ENCODE data around the gene MBNL3.

The MBNL3 gene

GRCh38 chrX:132488819-132489577, at the start of gene MBNL3:
MBNL3 (minus strand) TSS chrX:132489038; CDS start chrX:132439611, 49,427 bp downstream.
- H3K9ac ChIP-seq (ENCODE audit: insufficient read length, low read depth): peak within 1 kb of the TSS; percentile 21
- no peaks in the 10 kb centered on the region for H3K4me1 ChIP-seq (ENCODE audit: insufficient read depth, insufficient read length)
- no peak for DNase-seq (ENCODE audit: low read depth, low spot score)

GRCh38 chrX:132533409-132533808, 44.6 kb upstream of the MBNL3 start:
- H3K9ac ChIP-seq (ENCODE audit: insufficient read length, low read depth): no peak overlapping the region
- DNase-seq (ENCODE audit: low read depth, low spot score): no peak
- no peaks in the 10 kb centered on the region for H3K27me3 ChIP-seq (ENCODE audit: insufficient read depth, insufficient read length)
- H3K36me3 ChIP-seq (ENCODE audit: insufficient read depth, insufficient read length, low read length): no peaks in the 10 kb centered on the region
- H3K4me1 ChIP-seq (ENCODE audit: insufficient read depth, insufficient read length): no peaks in the 10 kb centered on the region
- no peaks in the 10 kb centered on the region for H3K9me3 ChIP-seq (ENCODE audit: insufficient read depth, low read length)
- TF ChIP-seq YY1 (IDR thresholded peaks at IDR 0.05; ENCODE audit: insufficient read depth, insufficient read length): no peak
- no peak for TF ChIP-seq ZNF274 (IDR thresholded peaks at IDR 0.05; ENCODE audit: low read depth, low read length)
- no peak for TF ChIP-seq SUZ12 (IDR thresholded peaks at IDR 0.05; ENCODE audit: extremely low read depth, insufficient read depth, insufficient read length)
- no peak overlapping the region for H3K4me3 ChIP-seq (ENCODE audit: insufficient read length, low read depth)

More at GRCh38 chrX:132488819-132489577, at the start of gene MBNL3:
- H3K9me3 ChIP-seq (ENCODE audit: insufficient read depth, low read length): no peaks in the 10 kb centered on the region
- H3K36me3 ChIP-seq (ENCODE audit: insufficient read depth, insufficient read length, low read length): no peaks in the 10 kb centered on the region
- H3K4me3 ChIP-seq (ENCODE audit: insufficient read length, low read depth): peak within 1 kb of the TSS; percentile 37
- TF ChIP-seq YY1 (IDR thresholded peaks at IDR 0.05; ENCODE audit: insufficient read depth, insufficient read length): no peak
- TF ChIP-seq SUZ12 (IDR thresholded peaks at IDR 0.05; ENCODE audit: extremely low read depth, insufficient read depth, insufficient read length): no peak
- TF ChIP-seq ZNF274 (IDR thresholded peaks at IDR 0.05; ENCODE audit: low read depth, low read length): no peak
- H3K27me3 ChIP-seq (ENCODE audit: insufficient read depth, insufficient read length): peaks cover 26% of the 10 kb centered on the region

GRCh38 chrX:132532913-132533312, 44.1 kb upstream of the MBNL3 start:
- H3K27me3 ChIP-seq (ENCODE audit: insufficient read depth, insufficient read length): no peaks in the 10 kb centered on the region
- H3K9me3 ChIP-seq (ENCODE audit: insufficient read depth, low read length): no peaks in the 10 kb centered on the region
- no peak overlapping the region for H3K9ac ChIP-seq (ENCODE audit: insufficient read length, low read depth)
- no peaks in the 10 kb centered on the region for H3K36me3 ChIP-seq (ENCODE audit: insufficient read depth, insufficient read length, low read length)
- TF ChIP-seq SUZ12 (IDR thresholded peaks at IDR 0.05; ENCODE audit: extremely low read depth, insufficient read depth, insufficient read length) (no peak), ZNF274 (IDR thresholded peaks at IDR 0.05; ENCODE audit: low read depth, low read length) (no peak), YY1 (IDR thresholded peaks at IDR 0.05; ENCODE audit: insufficient read depth, insufficient read length) (no peak)
- no peaks in the 10 kb centered on the region for H3K4me1 ChIP-seq (ENCODE audit: insufficient read depth, insufficient read length)
- no peak overlapping the region for H3K4me3 ChIP-seq (ENCODE audit: insufficient read length, low read depth)
- DNase-seq (ENCODE audit: low read depth, low spot score): no peak

- DNase-seq (ENCODE audit: low read depth, low spot score): no peak
- Histone ChIP-seq H3K27me3 (ENCODE audit: insufficient read depth, insufficient read length) (no peaks in the 10 kb centered on the region), H3K9ac (ENCODE audit: insufficient read length, low read depth) (no peak overlapping the region), H3K9me3 (ENCODE audit: insufficient read depth, low read length) (no peaks in the 10 kb centered on the region), H3K4me1 (ENCODE audit: insufficient read depth, insufficient read length) (no peaks in the 10 kb centered on the region), H3K36me3 (ENCODE audit: insufficient read depth, insufficient read length, low read length) (no peaks in the 10 kb centered on the region), H3K4me3 (ENCODE audit: insufficient read length, low read depth) (no peak overlapping the region)
- TF ChIP-seq SUZ12 (IDR thresholded peaks at IDR 0.05; ENCODE audit: extremely low read depth, insufficient read depth, insufficient read length) (no peak), ZNF274 (IDR thresholded peaks at IDR 0.05; ENCODE audit: low read depth, low read length) (no peak), YY1 (IDR thresholded peaks at IDR 0.05; ENCODE audit: insufficient read depth, insufficient read length) (no peak)
Measured at GRCh38 chrX:132532097-132532496, 43.3 kb upstream of the MBNL3 start.

- no peaks in the 10 kb centered on the region for H3K27me3 ChIP-seq (ENCODE audit: insufficient read depth, insufficient read length)
- TF ChIP-seq YY1 (IDR thresholded peaks at IDR 0.05; ENCODE audit: insufficient read depth, insufficient read length): no peak
- no peak for TF ChIP-seq ZNF274 (IDR thresholded peaks at IDR 0.05; ENCODE audit: low read depth, low read length)
- TF ChIP-seq SUZ12 (IDR thresholded peaks at IDR 0.05; ENCODE audit: extremely low read depth, insufficient read depth, insufficient read length): no peak
- H3K9me3 ChIP-seq (ENCODE audit: insufficient read depth, low read length): no peaks in the 10 kb centered on the region
- DNase-seq (ENCODE audit: low read depth, low spot score): no peak
- H3K9ac ChIP-seq (ENCODE audit: insufficient read length, low read depth): no peak overlapping the region
- H3K4me3 ChIP-seq (ENCODE audit: insufficient read length, low read depth): no peak overlapping the region
- H3K36me3 ChIP-seq (ENCODE audit: insufficient read depth, insufficient read length, low read length): no peaks in the 10 kb centered on the region
- H3K4me1 ChIP-seq (ENCODE audit: insufficient read depth, insufficient read length): no peaks in the 10 kb centered on the region
Measured at GRCh38 chrX:132520792-132521191, 32.0 kb upstream of the MBNL3 start.

GRCh38 chrX:132520213-132520612, 31.4 kb upstream of the MBNL3 start:
- no peak overlapping the region for H3K9ac ChIP-seq (ENCODE audit: insufficient read length, low read depth)
- no peaks in the 10 kb centered on the region for H3K36me3 ChIP-seq (ENCODE audit: insufficient read depth, insufficient read length, low read length)
- no peak for TF ChIP-seq ZNF274 (IDR thresholded peaks at IDR 0.05; ENCODE audit: low read depth, low read length)
- TF ChIP-seq YY1 (IDR thresholded peaks at IDR 0.05; ENCODE audit: insufficient read depth, insufficient read length): no peak
- TF ChIP-seq SUZ12 (IDR thresholded peaks at IDR 0.05; ENCODE audit: extremely low read depth, insufficient read depth, insufficient read length): no peak
- DNase-seq (ENCODE audit: low read depth, low spot score): no peak
- H3K4me1 ChIP-seq (ENCODE audit: insufficient read depth, insufficient read length): no peaks in the 10 kb centered on the region
- no peaks in the 10 kb centered on the region for H3K9me3 ChIP-seq (ENCODE audit: insufficient read depth, low read length)
- H3K27me3 ChIP-seq (ENCODE audit: insufficient read depth, insufficient read length): no peaks in the 10 kb centered on the region
- no peak overlapping the region for H3K4me3 ChIP-seq (ENCODE audit: insufficient read length, low read depth)

- H3K9ac ChIP-seq (ENCODE audit: insufficient read length, low read depth): no peak overlapping the region
- H3K4me3 ChIP-seq (ENCODE audit: insufficient read length, low read depth): no peak overlapping the region
- no peak for DNase-seq (ENCODE audit: low read depth, low spot score)
- H3K36me3 ChIP-seq (ENCODE audit: insufficient read depth, insufficient read length, low read length): no peaks in the 10 kb centered on the region
- TF ChIP-seq SUZ12 (IDR thresholded peaks at IDR 0.05; ENCODE audit: extremely low read depth, insufficient read depth, insufficient read length) (no peak), ZNF274 (IDR thresholded peaks at IDR 0.05; ENCODE audit: low read depth, low read length) (no peak), YY1 (IDR thresholded peaks at IDR 0.05; ENCODE audit: insufficient read depth, insufficient read length) (no peak)
- H3K27me3 ChIP-seq (ENCODE audit: insufficient read depth, insufficient read length): no peaks in the 10 kb centered on the region
- H3K4me1 ChIP-seq (ENCODE audit: insufficient read depth, insufficient read length): no peaks in the 10 kb centered on the region
- no peaks in the 10 kb centered on the region for H3K9me3 ChIP-seq (ENCODE audit: insufficient read depth, low read length)
Measured at GRCh38 chrX:132518401-132518800, 29.6 kb upstream of the MBNL3 start.
